ENCODE data around the gene ROBO1. TPM values are rescaled to one million over a fixed set of nuclear protein-coding genes. Genes with fewer than 3 reads are reported as not detected.
"Not testable (repeated sequence)": the region's sequence is repeated elsewhere in the genome, so short reads cannot be mapped to it uniquely, and the experiment has no call there.

The ROBO1 gene
- polyA plus RNA-seq, 10 donors = 36.1 to 76.7 (median 43.2) TPM

- DNase-seq = peak in 1 of 3 donors; percentile 18
Measured at GRCh38 chr3:79246875-79247724, 520.7 kb downstream of the ROBO1 start.

DNA sequence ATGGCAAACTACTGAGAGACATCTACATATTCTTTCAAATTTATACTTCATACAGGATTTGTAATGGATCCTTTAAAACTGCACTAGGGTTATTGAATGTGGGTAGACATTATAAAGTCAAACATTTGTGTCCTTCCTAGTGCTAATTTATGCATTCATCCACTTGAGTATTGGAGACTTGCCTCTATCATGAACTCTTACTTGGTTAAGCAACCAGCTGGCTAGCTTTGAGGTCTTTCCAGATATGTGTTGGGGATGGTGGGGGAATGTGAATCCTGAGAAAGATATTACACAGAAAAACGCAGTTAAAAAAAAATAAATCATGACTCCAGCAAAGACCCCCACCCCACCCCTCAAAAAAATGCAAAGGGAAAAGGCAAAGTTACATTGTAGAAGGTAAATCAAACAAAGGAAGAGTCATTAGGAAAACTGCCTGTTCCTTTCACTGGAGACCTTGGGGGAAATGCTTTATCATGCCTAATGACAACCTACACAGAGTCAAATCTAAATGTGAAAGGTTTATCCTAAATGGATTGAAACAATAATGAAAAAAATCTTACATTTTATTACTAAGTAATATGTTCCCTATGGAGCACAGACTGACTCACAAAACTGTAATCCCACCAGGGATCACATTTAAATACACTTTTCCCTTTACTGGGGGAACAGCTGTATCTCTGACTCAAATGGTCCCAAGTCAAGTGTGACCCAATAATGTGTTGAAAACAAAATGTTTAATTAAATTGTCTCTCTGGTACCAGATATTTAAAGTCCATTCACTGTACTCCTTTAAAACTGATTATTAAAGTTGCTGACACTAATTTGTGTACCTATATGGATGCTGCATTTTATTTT, 522.3 kb downstream of the ROBO1 start:
- DNase-seq = no peak

DNA sequence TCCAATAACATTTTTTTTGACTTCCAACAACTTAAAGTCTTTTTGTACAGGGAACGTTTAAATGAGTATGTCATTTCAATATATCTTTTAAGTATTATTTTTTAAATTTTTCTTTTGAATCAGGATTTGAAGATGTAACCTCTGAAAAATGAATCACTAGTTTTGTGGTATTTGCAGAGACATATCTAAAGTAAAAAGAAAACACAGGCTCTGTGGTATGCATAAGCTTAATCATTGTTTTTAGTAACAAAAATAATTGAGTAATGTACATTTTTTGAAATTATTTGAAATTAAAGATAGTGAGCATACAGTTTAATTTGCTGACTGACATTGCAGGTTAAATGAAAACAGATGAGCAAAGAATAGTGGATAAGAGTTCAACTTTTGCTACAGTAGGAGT, 531.3 kb downstream of the ROBO1 start:
- no peak for DNase-seq

- DNase-seq = no peak
Measured at GRCh38 chr3:79233431-79234060, 534.3 kb downstream of the ROBO1 start.

- DNase-seq = no peak
Measured at GRCh38 chr3:79230266-79230665, 537.5 kb downstream of the ROBO1 start.

GRCh38 chr3:79217096-79217495, 550.7 kb downstream of the ROBO1 start:
- DNase-seq = no peak

DNA sequence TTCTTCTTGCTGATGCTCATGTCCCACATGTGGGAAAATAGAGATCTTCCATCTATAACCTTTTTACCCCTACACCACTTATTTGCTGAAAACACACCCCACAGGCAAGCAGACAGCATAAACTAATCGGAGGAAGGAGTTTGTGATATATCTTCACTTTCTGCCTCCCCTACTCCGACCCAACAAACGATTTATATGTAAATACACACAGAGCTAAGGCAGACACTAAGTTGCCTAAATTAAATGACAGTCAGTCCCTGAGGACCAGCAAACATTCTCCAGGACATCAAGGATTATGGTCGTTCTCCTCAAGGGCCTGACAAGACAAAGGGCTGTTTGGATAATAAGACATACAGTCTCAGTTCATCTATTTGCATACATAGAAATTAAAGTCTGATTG, 552.5 kb downstream of the ROBO1 start:
- DNase-seq = no peak

DNA sequence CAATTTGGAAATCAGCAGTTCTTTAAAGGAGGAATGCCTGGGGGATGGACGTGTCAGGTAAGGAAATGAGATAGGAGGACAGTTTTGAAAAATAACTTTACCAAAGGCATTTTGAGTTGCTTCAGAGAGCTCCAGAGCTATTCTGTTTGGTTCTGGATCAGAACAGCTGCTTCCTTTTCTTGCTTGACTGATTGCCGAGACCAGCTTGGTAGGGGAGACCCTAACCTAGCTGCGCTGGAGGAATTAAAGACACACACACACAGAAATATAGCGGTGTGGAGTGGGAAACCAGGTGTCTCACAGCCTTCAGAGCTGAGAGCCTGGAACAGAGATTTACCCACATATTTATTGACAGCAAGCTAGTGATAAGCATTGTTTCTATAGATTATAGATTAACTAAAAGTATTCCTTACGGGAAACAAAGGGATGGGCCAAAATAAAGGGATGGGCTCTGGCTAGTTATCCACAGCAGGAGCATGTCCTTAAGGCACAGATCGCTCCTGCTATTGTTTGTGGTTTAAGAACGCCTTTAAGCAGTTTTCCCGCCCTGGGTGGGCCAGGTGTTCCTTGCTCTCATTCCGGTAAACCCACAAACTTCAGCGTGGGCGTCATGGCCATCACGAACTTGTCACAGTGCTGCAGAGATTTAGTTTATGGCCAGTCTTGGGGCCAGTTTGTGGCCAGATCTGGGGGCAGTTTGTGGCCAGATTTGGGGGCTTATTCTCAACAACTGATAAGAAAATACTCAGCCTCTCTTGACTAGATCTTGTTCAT, 556.0 kb downstream of the ROBO1 start:
- DNase-seq = no peak

DNA sequence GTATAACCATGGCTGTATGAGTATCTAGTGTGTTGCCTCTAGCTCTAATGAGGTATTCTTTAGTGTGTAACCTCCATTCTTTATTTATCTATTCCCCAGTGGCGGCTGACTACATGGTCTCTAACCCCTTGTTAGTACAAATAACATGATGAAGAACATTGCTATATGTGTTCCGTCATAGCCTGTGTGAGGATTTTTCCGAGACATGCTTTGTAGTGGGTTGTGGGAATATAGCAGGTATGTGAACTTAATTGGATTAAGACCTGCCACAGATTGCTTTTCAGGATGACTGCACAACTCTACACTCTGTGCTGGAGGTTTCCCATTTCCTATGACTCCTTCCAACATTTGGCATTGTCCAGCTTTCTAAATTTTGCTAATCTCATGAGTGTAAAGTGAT, 563.4 kb downstream of the ROBO1 start:
- DNase-seq = no peak

DNA sequence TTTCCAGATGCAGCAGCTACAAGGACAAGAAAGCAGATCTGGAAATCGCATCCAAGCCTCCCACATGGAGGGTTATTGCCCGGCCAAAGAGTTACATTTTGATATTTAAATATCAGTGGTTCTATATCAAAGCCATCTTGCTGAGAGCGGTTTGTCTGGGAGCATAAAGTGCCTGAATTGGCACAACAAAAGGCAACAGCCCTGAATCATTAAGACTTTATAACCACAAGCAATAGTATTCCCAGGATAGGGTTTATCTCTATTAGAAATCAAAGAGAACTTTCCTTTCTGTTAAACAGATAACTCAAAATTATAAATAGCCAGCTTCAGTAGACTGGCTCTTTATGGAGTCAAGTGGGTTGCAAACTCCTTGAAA, 564.7 kb downstream of the ROBO1 start:
- peak in 2 of 3 donors; percentile 19 to 54 for DNase-seq

GRCh38 chr3:79202471-79203143, 565.2 kb downstream of the ROBO1 start:
- DNase-seq = no peak

- no peak for DNase-seq
Measured at GRCh38 chr3:79200456-79200855, 567.3 kb downstream of the ROBO1 start.

DNA sequence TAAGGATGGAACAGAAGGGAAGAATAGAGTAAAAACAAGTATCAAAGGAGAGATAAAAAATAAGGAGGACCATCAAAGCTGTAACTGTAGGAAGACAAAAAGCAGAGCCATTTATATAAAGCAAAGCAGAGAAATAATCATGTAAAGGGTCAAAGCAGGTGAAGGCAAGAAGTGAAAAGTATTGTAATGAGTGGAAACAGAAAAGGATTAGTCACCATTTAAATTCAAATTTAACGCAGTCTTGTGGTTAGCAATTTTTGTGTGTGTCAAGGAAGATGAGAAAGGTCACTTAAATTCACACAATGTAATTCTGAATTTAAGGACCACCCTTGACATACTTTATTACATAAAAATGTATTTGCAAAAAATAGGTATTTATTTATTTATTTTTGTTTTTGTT, 567.8 kb downstream of the ROBO1 start:
- DNase-seq = no peak

DNA sequence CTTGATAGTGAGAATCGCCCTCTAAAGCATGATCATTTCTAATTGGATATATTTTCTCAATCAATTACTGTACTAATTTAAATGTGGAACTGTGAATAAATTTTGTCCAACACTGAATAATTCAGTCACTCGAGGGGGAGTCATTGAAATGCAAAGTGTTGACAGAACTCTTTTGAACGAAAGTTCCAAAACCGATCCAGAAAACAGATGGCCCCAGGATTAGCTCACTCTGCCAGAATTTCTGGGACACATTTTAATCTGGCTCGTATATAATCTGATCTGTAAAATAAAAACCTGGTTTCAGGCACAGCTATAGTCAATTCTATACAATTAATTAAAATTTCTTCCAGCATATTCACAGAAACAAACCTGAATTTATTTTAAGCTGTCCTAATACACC, 580.4 kb downstream of the ROBO1 start:
- no peak for DNase-seq

DNA sequence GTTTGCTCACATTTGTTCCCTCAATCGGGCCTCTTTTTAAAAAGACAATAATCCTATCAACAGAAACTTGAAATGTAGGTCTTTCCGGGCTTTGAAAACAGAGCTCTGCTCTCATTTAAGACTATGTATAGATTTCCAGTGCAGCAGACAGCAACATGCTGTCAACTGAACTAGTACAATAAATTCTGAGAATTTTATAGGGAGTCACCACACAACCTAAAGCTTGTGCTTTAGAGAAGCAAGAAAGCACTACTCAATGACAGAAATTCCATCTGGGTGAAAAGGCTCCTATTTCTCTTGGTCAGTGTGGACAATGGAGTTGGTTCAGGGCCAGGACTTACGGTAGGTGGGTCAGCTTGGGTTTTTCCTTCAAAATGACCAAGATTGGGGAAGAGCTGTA, 583.5 kb downstream of the ROBO1 start:
- DNase-seq = peak in 1 of 3 donors; percentile 20

DNA sequence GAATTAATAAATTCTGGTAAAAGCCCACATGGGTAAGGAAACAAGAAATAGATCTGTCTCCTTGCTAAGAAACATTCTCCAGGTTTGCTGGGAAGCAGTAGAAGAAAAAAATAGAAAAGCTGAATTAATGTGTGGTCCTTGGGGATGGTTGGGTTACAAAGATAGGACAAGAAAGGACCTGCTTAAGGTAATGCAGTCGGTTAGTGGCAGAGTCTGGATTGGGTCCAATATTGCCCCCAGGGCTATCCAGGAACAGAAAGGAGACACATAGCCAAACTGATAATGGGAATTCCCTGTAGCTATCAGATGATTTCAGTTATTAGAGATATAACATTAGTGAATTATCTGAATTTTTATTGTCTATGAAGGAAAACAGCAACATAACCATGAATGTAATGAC, 584.3 kb downstream of the ROBO1 start:
- DNase-seq = no peak

GRCh38 chr3:79178471-79179180, 589.2 kb downstream of the ROBO1 start:
- DNase-seq = no peak

- peak in 1 of 3 donors; percentile 24 for DNase-seq
Measured at GRCh38 chr3:79175870-79176269, 591.9 kb downstream of the ROBO1 start.

DNA sequence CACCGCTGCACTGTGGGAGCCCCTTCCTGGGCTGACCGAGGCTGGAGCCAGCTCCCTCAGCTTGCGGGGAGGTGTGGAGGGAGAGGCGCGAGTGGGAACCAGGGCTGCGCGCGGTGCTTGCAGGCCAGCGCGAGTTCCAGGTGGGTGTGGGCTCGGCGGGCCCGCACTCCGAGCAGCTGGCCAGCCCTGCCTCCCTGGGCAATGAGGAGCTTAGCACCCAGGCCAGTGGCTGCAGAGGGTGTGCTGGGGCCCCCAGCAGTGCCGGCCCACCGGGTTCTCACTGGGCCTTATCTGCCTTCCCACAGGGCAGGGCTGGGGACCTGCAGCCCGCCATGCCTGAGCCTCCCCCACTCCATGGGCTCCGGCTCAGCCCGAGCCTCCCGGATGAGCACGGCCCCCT, 594.5 kb downstream of the ROBO1 start:
- not testable (repeated sequence) for DNase-seq

DNA sequence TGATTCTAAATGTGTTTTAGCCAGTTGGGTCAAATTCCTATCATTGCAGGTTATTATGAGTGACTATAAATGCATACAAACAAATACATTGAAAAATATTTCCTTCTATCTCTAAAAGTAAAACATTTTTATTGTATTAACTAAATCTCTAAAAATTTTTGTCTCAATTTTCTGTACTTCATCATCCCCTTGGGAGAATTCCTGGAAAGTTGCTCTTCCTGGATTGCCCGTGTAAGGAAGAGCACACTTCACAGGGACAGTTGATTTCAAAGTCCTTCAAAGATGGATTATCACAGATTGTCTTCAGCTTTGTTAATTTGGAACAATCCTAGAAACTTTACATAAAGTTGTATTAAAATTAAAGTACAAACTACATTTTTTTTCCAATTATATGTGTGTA, 595.6 kb downstream of the ROBO1 start:
- DNase-seq = peak in 1 of 3 donors; percentile 9
